Measurements from ENCODE around the gene SOBP.

GRCh38 chr6:107618672-107619071 lies 128.8 kb downstream of the SOBP start:
- TF ChIP-seq CTCF (IDR thresholded peaks at IDR 0.05), result no peak
- TF ChIP-seq POLR2A (IDR thresholded peaks at IDR 0.05), result no peak

Data from thyroid gland (tissue), 4 donors.